ACC112 (cell line): ENCODE results near the gene UQCRHL.
"Not testable (repeated sequence)": the region's sequence is repeated elsewhere in the genome, so short reads cannot be mapped to it uniquely, and the experiment has no call there.

Experiments used
- H2AFZ ChIP-seq: fragments of 200-600 bp; sonication (generic); one replicate; pipeline ENCODE4 v1.6.0; 2017; ENCODE audit warnings: antibody characterized with exemption, low read length; ENCODE audit not compliant: unreplicated experiment
- H3K27ac ChIP-seq: fragments of 200-600 bp; sonication (generic); 2 replicates; pipeline ENCODE4 v1.5.1; 2014; ENCODE audit warnings: low read depth, mild to moderate bottlenecking, antibody characterized with exemption, low read length, moderate library complexity
- H3K27me3 ChIP-seq: fragments of 200-600 bp; sonication (generic); 2 replicates; pipeline ENCODE4 v1.6.1; 2014; ENCODE audit warnings: mild to moderate bottlenecking, antibody characterized with exemption, low read length, moderate library complexity, mixed read lengths; ENCODE audit not compliant: insufficient read depth
- H3K36me3 ChIP-seq: fragments of 200-600 bp; sonication (generic); 2 replicates; pipeline ENCODE4 v1.6.1; 2016; ENCODE audit warnings: mild to moderate bottlenecking, antibody characterized with exemption, low read length, moderate library complexity, mixed read lengths; ENCODE audit not compliant: insufficient read depth
- H3K4me1 ChIP-seq: fragments of 200-600 bp; sonication (generic); one replicate; pipeline ENCODE4 v1.6.1; 2016; ENCODE audit warnings: low read length, mixed read lengths; ENCODE audit not compliant: insufficient read depth, unreplicated experiment, control insufficient read depth
- H3K4me3 ChIP-seq: fragments of 200-600 bp; sonication (generic); 2 replicates; pipeline ENCODE4 v1.5.1; 2014; ENCODE audit warnings: mild to moderate bottlenecking, low read depth, low read length
- H3K79me2 ChIP-seq: fragments of 200-600 bp; sonication (generic); one replicate; pipeline ENCODE4 v1.6.0; 2016; ENCODE audit warnings: low read length; ENCODE audit not compliant: control insufficient read depth, unreplicated experiment, insufficient read depth

Gene UQCRHL

GRCh38 chr1:15807549-15807948 is at the start of gene UQCRHL:
TSS of gene UQCRHL (minus strand) at chr1:15807649. CDS start at chr1:15807649, 0 bp downstream.
- H3K4me1 ChIP-seq, H3K79me2 ChIP-seq, H3K27ac ChIP-seq, H3K27me3 ChIP-seq, H3K36me3 ChIP-seq, H2AFZ ChIP-seq, H3K4me3 ChIP-seq: not testable (repeated sequence)

GRCh38 chr1:15856888-15857287 is 49.4 kb upstream of the UQCRHL start:
- Histone ChIP-seq H2AFZ (no peak overlapping the region), H3K4me3 (no peak overlapping the region), H3K27ac (no peak overlapping the region), H3K36me3 (no peaks in the 10 kb centered on the region), H3K27me3 (no peaks in the 10 kb centered on the region), H3K79me2 (peaks cover 74% of the 10 kb centered on the region), H3K4me1 (peaks cover 5% of the 10 kb centered on the region)

- H3K79me2 ChIP-seq: peaks cover 86% of the 10 kb centered on the region
- H3K27ac ChIP-seq: no peak overlapping the region
- peaks cover 21% of the 10 kb centered on the region for H3K4me1 ChIP-seq
- no peak overlapping the region for H3K4me3 ChIP-seq
- H3K27me3 ChIP-seq: no peaks in the 10 kb centered on the region
- H2AFZ ChIP-seq: no peak overlapping the region
- no peaks in the 10 kb centered on the region for H3K36me3 ChIP-seq
These were observed 45.4 kb upstream of the UQCRHL start for GRCh38 chr1:15852828-15853302.

GRCh38 chr1:15852036-15852827 is 44.8 kb upstream of the UQCRHL start:
- peaks cover 86% of the 10 kb centered on the region for H3K79me2 ChIP-seq
- H3K36me3 ChIP-seq: no peaks in the 10 kb centered on the region
- no peaks in the 10 kb centered on the region for H3K27me3 ChIP-seq
- H3K27ac ChIP-seq: no peak overlapping the region
- H2AFZ ChIP-seq: no peak overlapping the region
- H3K4me3 ChIP-seq: no peak overlapping the region
- peaks cover 21% of the 10 kb centered on the region for H3K4me1 ChIP-seq

- Histone ChIP-seq H3K4me3 (peak overlapping the region; percentile 35), H3K79me2 (peaks cover 87% of the 10 kb centered on the region), H3K4me1 (peaks cover 21% of the 10 kb centered on the region), H3K36me3 (no peaks in the 10 kb centered on the region), H2AFZ (no peak overlapping the region), H3K27ac (peak overlapping the region; percentile 13; the same call in 1 of the 2 replicates), H3K27me3 (no peaks in the 10 kb centered on the region)
These were observed 44.0 kb upstream of the UQCRHL start for GRCh38 chr1:15851210-15852035.

GRCh38 chr1:15850471-15851001 is 43.1 kb upstream of the UQCRHL start:
- Histone ChIP-seq H2AFZ (no peak overlapping the region), H3K27ac (peak overlapping the region; percentile 89), H3K27me3 (no peaks in the 10 kb centered on the region), H3K4me3 (peak overlapping the region; percentile 88), H3K4me1 (peaks cover 21% of the 10 kb centered on the region), H3K36me3 (no peaks in the 10 kb centered on the region), H3K79me2 (peaks cover 82% of the 10 kb centered on the region)

- H3K4me3 ChIP-seq: peak overlapping the region; percentile 88
- H3K27ac ChIP-seq: peak overlapping the region; percentile 89
- H3K79me2 ChIP-seq: peaks cover 77% of the 10 kb centered on the region
- no peaks in the 10 kb centered on the region for H3K36me3 ChIP-seq
- H2AFZ ChIP-seq: peak overlapping the region; percentile 16
- peaks cover 21% of the 10 kb centered on the region for H3K4me1 ChIP-seq
- no peaks in the 10 kb centered on the region for H3K27me3 ChIP-seq
These were observed 42.4 kb upstream of the UQCRHL start for GRCh38 chr1:15849775-15850324.

- H3K4me3 ChIP-seq: peak overlapping the region; percentile 88
- H3K27ac ChIP-seq: peak overlapping the region; percentile 89
- no peaks in the 10 kb centered on the region for H3K36me3 ChIP-seq
- peak overlapping the region; percentile 16 for H2AFZ ChIP-seq
- peaks cover 71% of the 10 kb centered on the region for H3K79me2 ChIP-seq
- H3K4me1 ChIP-seq: peaks cover 21% of the 10 kb centered on the region
- H3K27me3 ChIP-seq: no peaks in the 10 kb centered on the region
These were observed 41.7 kb upstream of the UQCRHL start for GRCh38 chr1:15848929-15849774.

GRCh38 chr1:15848143-15848928 is 40.9 kb upstream of the UQCRHL start:
- Histone ChIP-seq H3K4me3 (peak overlapping the region; percentile 88), H2AFZ (peak overlapping the region; percentile 53), H3K36me3 (no peaks in the 10 kb centered on the region), H3K27ac (peak overlapping the region; percentile 89), H3K79me2 (peaks cover 63% of the 10 kb centered on the region), H3K27me3 (no peaks in the 10 kb centered on the region), H3K4me1 (peaks cover 21% of the 10 kb centered on the region)
